ENCODE data around the gene EIF5B. TPM values are rescaled to one million over a fixed set of nuclear protein-coding genes. Genes with fewer than 3 reads are reported as not detected.

The EIF5B gene
- polyA plus RNA-seq, 6 donors from 2014 or later = 2.6 to 10.2 (median 4.1) TPM

DNA sequence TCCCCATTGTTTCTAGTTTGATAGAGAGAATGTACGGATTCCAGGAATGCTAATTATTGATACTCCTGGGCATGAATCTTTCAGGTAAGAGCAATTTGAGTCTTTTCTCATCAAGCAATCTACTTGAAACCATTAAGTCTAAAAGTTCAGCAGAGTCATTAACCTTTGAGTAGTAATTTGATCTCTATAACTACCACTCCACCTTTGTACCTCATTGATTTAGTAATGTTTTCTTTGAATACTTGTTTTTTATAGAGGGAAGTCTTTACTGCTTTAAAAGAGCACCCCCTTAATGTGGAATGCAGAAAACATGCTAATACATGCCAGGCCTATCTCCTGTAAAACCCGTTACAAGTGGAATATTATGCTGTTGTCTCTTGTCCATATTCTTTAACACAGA, 45.0 kb downstream of the EIF5B start:
- Mint-ChIP-seq H3K27me3 (no peaks in the 10 kb centered on the region), H3K4me3 (no peak overlapping the region), H3K36me3 (peaks cover 35 to 50% of the 10 kb centered on the region in 2 donors), H3K9me3 (no peaks in the 10 kb centered on the region), H3K4me1 (peaks cover 0 to 8% (median 0%) of the 10 kb centered on the region in 3 donors), H3K27ac (peak overlapping the region in 1 of 6 donors; percentile 7)
- DNase-seq = no peak
- no peak for ATAC-seq (ENCODE audit: low read depth in 2 of 2)

DNA sequence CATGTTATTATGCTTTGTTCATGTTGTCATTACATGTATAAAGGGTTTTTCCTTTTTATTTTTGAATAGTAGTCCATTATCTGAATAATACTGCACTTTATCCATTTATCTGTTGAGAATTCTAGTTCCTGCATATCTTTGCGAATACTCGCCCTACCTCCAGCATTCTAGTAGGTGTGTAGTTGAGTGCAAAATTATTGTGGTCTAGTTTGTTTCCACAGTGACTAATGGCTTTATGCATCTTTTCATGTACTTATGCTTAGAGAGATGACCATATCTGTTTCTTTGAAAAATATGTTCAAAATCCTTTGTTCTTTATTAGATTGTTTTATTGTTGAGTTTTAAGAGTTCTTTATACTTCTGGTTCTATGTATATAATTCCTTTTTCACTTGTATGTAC, 48.8 kb downstream of the EIF5B start:
- peak overlapping the region in 3 of 6 donors; percentile 48 to 75 (median 65) for H3K27ac Mint-ChIP-seq
- H3K4me1 Mint-ChIP-seq = peaks cover 0 to 11% (median 0%) of the 10 kb centered on the region in 3 donors
- no peaks in the 10 kb centered on the region for H3K9me3 Mint-ChIP-seq
- H3K4me3 Mint-ChIP-seq = no peak overlapping the region
- H3K36me3 Mint-ChIP-seq = peaks cover 27 to 44% of the 10 kb centered on the region in 2 donors
- ATAC-seq (ENCODE audit: low read depth in 2 of 2) = no peak
- no peaks in the 10 kb centered on the region for H3K27me3 Mint-ChIP-seq
- DNase-seq = no peak

DNA sequence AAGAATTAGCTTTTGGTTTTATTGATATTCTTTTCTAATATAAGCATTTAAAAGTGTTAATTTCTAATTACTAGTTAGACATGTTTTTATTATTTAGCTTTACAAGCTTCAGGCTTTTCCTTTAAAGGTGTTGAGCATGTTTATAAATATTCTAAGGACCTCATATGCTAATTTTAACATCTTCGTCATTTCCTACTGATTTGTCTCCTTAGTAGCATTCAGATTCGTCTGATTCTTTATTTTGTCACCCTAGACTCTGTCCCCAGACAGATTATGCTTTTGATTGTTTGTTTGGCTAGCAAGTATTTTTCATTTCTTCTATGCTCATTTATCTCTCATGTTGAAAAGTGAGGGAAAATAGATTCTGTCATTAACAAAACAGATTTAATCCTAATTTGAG, 51.7 kb downstream of the EIF5B start:
- H3K4me1 Mint-ChIP-seq = peaks cover 0 to 11% (median 0%) of the 10 kb centered on the region in 3 donors
- H3K36me3 Mint-ChIP-seq = peaks cover 21 to 34% of the 10 kb centered on the region in 2 donors
- H3K9me3 Mint-ChIP-seq = no peaks in the 10 kb centered on the region
- ATAC-seq (ENCODE audit: low read depth in 2 of 2) (no peak), DNase-seq (no peak)
- no peak overlapping the region for H3K4me3 Mint-ChIP-seq
- H3K27me3 Mint-ChIP-seq = no peaks in the 10 kb centered on the region
- H3K27ac Mint-ChIP-seq = no peak overlapping the region

DNA sequence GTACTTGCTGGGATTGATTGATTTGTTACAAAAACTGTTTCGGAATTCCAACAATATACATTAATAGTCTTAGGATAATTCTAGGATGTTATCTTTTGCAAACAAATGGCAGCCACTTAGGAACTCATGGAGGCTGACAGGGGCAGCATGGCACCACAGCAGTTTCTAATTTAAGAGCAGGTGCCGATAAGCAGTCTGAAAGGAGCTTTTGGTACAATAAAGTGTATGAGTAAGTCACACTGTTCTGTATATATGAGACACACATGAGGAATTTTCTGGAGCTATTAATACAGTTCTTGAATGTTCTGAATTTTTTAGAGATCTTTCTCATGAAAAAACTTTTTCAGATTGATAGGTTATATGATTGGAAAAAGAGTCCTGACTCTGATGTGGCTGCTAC, 52.2 kb downstream of the EIF5B start:
- DNase-seq (no peak), ATAC-seq (ENCODE audit: low read depth in 2 of 2) (no peak)
- Mint-ChIP-seq H3K36me3 (peaks cover 19 to 30% of the 10 kb centered on the region in 2 donors), H3K9me3 (no peaks in the 10 kb centered on the region), H3K27me3 (no peaks in the 10 kb centered on the region), H3K4me3 (no peak overlapping the region), H3K4me1 (peaks cover 0 to 11% (median 0%) of the 10 kb centered on the region in 3 donors), H3K27ac (no peak overlapping the region)

DNA sequence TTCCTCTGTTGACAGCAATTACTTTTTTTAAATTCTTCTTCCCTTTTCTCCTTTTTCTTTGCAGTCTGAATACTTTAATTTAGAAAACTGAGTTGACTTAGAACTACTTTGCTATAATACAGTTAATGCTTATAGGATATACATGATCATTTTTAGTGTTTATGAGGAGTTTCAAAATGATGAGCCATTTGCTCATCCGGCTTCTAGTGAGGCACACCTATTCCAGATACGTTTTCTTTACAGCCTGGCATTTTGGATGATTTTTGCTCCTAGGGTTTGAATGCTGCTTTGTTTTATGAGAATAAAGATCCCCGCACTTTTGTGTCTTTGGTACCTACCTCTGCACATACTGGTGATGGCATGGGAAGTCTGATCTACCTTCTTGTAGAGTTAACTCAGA, 52.8 kb downstream of the EIF5B start:
- H3K9me3 Mint-ChIP-seq = no peaks in the 10 kb centered on the region
- no peak overlapping the region for H3K27ac Mint-ChIP-seq
- DNase-seq (no peak), ATAC-seq (ENCODE audit: low read depth in 2 of 2) (no peak)
- H3K4me3 Mint-ChIP-seq = no peak overlapping the region
- H3K4me1 Mint-ChIP-seq = peaks cover 0 to 11% (median 0%) of the 10 kb centered on the region in 3 donors
- H3K36me3 Mint-ChIP-seq = peaks cover 15 to 24% of the 10 kb centered on the region in 2 donors
- no peaks in the 10 kb centered on the region for H3K27me3 Mint-ChIP-seq

DNA sequence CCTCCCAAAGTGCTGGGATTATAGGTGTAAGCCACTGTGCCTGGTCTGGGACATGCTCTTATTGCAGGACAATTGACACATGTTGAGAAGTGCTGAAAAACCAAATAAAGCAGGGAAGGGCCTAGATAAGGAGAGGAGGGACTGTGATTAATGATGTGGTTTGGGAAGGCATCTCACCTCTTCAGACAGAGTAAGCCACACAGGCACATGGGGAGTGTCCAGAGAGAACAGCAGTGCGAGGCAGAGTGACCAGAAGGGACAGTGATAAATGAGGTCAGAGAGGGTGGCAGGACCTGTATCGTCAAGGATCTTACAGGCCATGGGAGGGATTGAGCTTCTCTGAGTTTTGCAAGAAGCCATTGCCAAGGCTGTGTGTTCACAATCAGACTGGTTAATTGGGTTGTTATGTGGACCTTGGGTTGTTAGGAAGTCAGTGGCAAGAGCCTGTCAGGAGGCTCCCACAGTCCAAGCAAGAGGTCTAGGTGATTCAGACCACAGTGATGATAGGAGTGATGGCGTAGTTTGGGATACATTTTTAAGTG, 58.5 kb downstream of the EIF5B start:
- Mint-ChIP-seq H3K4me3 (no peak overlapping the region), H3K36me3 (peaks cover 34 to 36% of the 10 kb centered on the region in 2 donors), H3K27ac (peak overlapping the region in 3 of 6 donors; percentile 46 to 61 (median 58)), H3K4me1 (no peaks in the 10 kb centered on the region), H3K9me3 (no peaks in the 10 kb centered on the region), H3K27me3 (no peaks in the 10 kb centered on the region)
- ATAC-seq (ENCODE audit: low read depth in 2 of 2) (no peak), DNase-seq (no peak)

DNA sequence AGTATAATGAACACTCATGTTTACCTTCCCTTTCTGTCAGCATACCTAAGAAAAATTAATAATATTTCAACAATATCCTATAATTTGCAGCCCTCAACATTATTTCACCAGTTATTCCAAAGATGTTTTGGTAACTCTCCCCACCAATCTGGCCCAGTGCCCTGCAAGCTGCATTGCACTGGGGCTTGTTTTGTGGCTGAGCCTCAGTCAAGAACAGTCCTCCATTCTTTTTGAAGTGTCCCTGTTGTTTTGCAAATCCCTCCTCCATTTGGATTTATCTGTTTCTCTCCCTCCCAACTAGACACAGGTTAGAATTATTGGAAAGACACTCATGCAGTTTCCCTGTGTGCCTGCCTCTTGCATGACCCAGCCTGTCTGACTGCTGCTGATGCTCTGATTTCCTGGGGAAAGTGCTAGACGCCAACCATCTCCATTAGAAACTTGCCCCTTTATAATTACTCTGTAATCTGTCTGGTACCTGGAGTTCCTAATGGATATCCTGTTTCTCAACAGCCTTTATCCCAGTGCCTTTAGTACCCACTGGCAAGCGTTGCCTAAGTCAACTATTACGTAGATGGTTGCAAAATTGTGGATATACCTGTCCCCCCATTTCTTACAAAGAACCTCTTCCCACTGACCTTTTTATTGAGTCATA, 60.2 kb downstream of the EIF5B start:
- Mint-ChIP-seq H3K27me3 (no peaks in the 10 kb centered on the region), H3K9me3 (no peaks in the 10 kb centered on the region), H3K27ac (peak overlapping the region in 4 of 6 donors; percentile 44 to 97 (median 58))

DNA sequence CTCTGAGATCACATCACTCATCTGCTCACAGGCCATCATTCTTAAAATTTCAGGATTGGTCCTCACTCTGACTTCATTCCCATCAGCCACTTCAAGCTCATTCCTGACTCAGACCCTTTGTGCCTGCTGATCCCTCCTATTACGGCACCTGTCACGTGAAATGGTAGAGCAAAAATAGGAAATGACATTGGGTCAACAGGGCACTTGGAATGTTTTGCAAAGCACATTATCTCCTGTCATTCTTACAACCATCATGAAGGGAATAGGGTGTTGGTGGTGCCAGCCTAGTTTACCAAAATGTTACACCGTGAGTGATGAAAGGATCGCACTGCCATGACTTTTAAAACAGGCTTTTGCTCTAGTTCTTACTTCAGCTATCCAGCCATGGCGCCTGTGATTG, 61.1 kb downstream of the EIF5B start:
- Mint-ChIP-seq H3K27me3 (no peaks in the 10 kb centered on the region), H3K27ac (peak overlapping the region in 4 of 6 donors; percentile 24 to 97 (median 36))

More for the DNA sequence above, 60.2 kb downstream of the EIF5B start:
- H3K4me3 Mint-ChIP-seq = no peak overlapping the region
- no peak for DNase-seq
- ATAC-seq (ENCODE audit: low read depth in 2 of 2) = no peak
- no peaks in the 10 kb centered on the region for H3K4me1 Mint-ChIP-seq
- H3K36me3 Mint-ChIP-seq = peaks cover 27 to 29% of the 10 kb centered on the region in 2 donors

DNA sequence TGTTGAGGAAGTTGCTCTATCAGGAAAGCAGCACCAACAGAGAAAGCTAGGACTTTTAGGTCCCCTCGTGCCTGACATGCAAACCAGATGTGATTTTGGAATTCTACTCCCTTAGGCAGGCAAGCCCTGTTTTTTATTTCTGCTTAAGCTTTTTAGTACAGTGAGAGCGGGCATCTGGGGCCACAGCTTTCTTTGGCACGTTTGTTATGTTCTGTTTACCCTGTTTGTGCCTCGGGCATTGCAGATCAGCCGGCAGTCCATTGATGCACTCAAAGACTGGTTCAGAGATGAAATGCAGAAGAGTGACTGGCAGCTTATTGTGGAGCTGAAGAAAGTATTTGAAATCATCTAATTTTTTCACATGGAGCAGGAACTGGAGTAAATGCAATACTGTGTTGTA, 61.9 kb downstream of the EIF5B start:
- no peak overlapping the region for H3K4me3 Mint-ChIP-seq
- DNase-seq (no peak), ATAC-seq (ENCODE audit: low read depth in 2 of 2) (no peak)
- peaks cover 27 to 29% of the 10 kb centered on the region in 2 donors for H3K36me3 Mint-ChIP-seq
- no peaks in the 10 kb centered on the region for H3K4me1 Mint-ChIP-seq
- no peaks in the 10 kb centered on the region for H3K9me3 Mint-ChIP-seq
- no peaks in the 10 kb centered on the region for H3K27me3 Mint-ChIP-seq
- H3K27ac Mint-ChIP-seq = peak overlapping the region in 2 of 6 donors; percentile 36 to 47

More for the DNA sequence above, 61.1 kb downstream of the EIF5B start:
- Mint-ChIP-seq H3K9me3 (no peaks in the 10 kb centered on the region), H3K36me3 (peaks cover 27 to 29% of the 10 kb centered on the region in 2 donors), H3K4me3 (no peak overlapping the region), H3K4me1 (no peaks in the 10 kb centered on the region)
- DNase-seq = no peak
- no peak for ATAC-seq (ENCODE audit: low read depth in 2 of 2)

DNA sequence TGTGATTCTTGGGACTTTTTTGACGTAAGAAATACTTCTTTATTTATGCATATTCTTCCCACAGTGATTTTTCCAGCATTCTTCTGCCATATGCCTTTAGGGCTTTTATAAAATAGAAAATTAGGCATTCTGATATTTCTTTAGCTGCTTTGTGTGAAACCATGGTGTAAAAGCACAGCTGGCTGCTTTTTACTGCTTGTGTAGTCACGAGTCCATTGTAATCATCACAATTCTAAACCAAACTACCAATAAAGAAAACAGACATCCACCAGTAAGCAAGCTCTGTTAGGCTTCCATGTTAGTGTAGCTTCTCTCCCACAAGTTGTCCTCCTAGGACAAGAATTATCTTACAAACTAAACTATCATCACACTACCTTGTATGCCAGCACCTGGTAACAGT, 62.6 kb downstream of the EIF5B start:
- no peak overlapping the region for H3K27ac Mint-ChIP-seq
- H3K4me1 Mint-ChIP-seq = no peaks in the 10 kb centered on the region
- ATAC-seq (ENCODE audit: low read depth in 2 of 2) (no peak), DNase-seq (no peak)
- H3K36me3 Mint-ChIP-seq = peaks cover 27 to 29% of the 10 kb centered on the region in 2 donors
- no peaks in the 10 kb centered on the region for H3K9me3 Mint-ChIP-seq
- H3K27me3 Mint-ChIP-seq = no peaks in the 10 kb centered on the region
- no peak overlapping the region for H3K4me3 Mint-ChIP-seq

DNA sequence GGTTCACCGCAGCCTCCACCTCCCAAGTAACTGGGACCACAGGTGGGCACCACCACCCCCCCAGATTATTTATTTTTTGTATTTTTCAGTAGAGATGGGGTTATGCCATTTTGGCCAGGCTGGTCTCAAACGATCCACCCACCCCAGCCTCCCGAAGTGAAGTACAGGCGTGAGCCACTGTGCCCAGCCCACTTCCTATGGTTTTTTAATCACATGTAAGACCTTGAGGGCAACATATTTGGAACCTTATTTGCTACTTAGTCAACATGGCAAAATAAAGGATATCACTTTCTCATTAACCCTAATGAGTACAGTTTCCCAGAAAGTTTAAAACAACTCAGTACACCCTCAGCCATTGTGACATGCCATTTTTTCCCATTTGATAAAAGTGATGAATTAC, 64.7 kb downstream of the EIF5B start:
- H3K27ac Mint-ChIP-seq = peak overlapping the region in 4 of 6 donors; percentile 6 to 33 (median 24)
- no peak for DNase-seq

DNA sequence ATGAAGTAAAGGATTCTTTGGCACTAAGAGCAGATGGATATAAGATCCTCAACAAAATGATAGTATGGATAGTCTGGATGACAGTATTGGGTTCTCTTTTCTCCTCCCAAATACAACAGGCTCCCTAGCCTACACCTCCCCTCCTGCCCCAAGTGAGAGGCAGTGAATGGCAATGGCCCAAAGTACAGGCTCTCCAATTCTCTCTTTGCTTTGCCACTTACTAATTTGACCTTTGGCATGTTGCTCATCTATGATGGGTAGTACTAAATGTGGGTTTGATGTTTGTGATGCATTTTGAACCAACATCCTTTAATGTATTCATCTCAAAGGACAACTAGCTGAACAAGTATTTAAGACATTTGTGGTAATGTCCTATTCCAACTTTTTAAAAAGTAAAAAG, 65.9 kb downstream of the EIF5B start:
- Mint-ChIP-seq H3K4me1 (no peaks in the 10 kb centered on the region), H3K4me3 (no peak overlapping the region), H3K36me3 (peaks cover 11 to 12% of the 10 kb centered on the region in 2 donors), H3K27ac (peak overlapping the region in 3 of 6 donors; percentile 6 to 25 (median 20)), H3K27me3 (no peaks in the 10 kb centered on the region), H3K9me3 (no peaks in the 10 kb centered on the region)
- ATAC-seq (ENCODE audit: low read depth in 2 of 2) (no peak), DNase-seq (no peak)

More for the DNA sequence above, 64.7 kb downstream of the EIF5B start:
- Mint-ChIP-seq H3K4me3 (no peak overlapping the region), H3K4me1 (no peaks in the 10 kb centered on the region), H3K9me3 (no peaks in the 10 kb centered on the region), H3K27me3 (no peaks in the 10 kb centered on the region), H3K36me3 (peaks cover 18 to 20% of the 10 kb centered on the region in 2 donors)
- no peak for ATAC-seq (ENCODE audit: low read depth in 2 of 2)

DNA sequence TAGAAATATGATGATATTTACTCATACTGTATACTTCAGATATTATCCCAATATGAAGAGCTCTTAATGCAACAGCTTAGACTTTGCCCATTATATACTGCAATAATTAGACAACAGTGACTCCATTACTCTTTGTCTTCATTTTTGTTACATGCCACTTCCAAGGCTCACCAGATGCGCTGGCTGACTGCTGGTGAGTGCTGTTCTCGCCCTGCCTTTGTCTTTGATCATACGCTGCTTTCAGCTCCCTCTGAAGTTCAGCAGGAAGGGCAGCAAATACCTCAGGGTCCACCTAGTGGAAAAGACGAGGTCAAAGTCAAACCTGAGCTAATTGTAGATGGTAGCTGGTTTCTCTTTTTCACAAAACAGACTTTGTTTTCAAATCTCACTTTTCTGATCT, 66.3 kb downstream of the EIF5B start:
- Mint-ChIP-seq H3K27me3 (no peaks in the 10 kb centered on the region), H3K36me3 (peaks cover 8% of the 10 kb centered on the region in 2 donors), H3K4me3 (no peak overlapping the region), H3K9me3 (no peaks in the 10 kb centered on the region), H3K4me1 (no peaks in the 10 kb centered on the region), H3K27ac (peak overlapping the region in 3 of 6 donors; percentile 6 to 47 (median 20))
- no peak for DNase-seq
- ATAC-seq (ENCODE audit: low read depth in 2 of 2) = no peak
